Coronary artery (tissue), 2 donors: Measurements from ENCODE around the gene GPSM1.
A peak's percentile ranks its signal among the peaks of the same experiment; 100 is the strongest.

Source experiments
- DNase-seq: peaks from one replicate; pipeline ENCODE4 v3.0.0-alpha.2; 2017; ENCODE audit warnings: low spot score
- H3K27ac ChIP-seq, 2 donors: fragments of 200-600 bp; sonication (generic); one replicate each; pipeline ENCODE4 v1.5.1; 2016 to 2019
- H3K4me3 ChIP-seq: fragments of 200-600 bp; sonication (generic); 2 replicates; pipeline ENCODE4 v1.5.1; 2016; ENCODE audit warnings: mild to moderate bottlenecking, moderate library complexity
- CTCF ChIP-seq: fragments of 200-600 bp; sonication (generic); IDR thresholded peaks from one replicate; pipeline ENCODE4 v1.5.1; 2019; ENCODE audit warnings: antibody characterized with exemption

The GPSM1 gene

GRCh38 chr9:136329211-136329627 lies 1.9 kb downstream of the GPSM1 start:
- no peak for TF ChIP-seq CTCF
- Histone ChIP-seq H3K4me3 (peak overlapping the region; percentile 82), H3K27ac (peak overlapping the region in 1 of 2 donors; percentile 87)
- no peak for DNase-seq

- Histone ChIP-seq H3K27ac (peak overlapping the region in 1 of 2 donors; percentile 87), H3K4me3 (no peak overlapping the region)
- no peak for TF ChIP-seq CTCF
- DNase-seq = no peak
Measured at GRCh38 chr9:136329636-136330405, 2.5 kb downstream of the GPSM1 start.

- TF ChIP-seq CTCF = no peak
- no peak overlapping the region for H3K27ac ChIP-seq
- H3K4me3 ChIP-seq = no peak overlapping the region
- no peak for DNase-seq
Measured at GRCh38 chr9:136330406-136330990, 3.2 kb downstream of the GPSM1 start.

GRCh38 chr9:136331030-136331429 lies 3.7 kb downstream of the GPSM1 start:
- no peak for TF ChIP-seq CTCF
- DNase-seq = no peak
- Histone ChIP-seq H3K27ac (no peak overlapping the region), H3K4me3 (no peak overlapping the region)

- DNase-seq = no peak
- Histone ChIP-seq H3K4me3 (no peak overlapping the region), H3K27ac (no peak overlapping the region)
Measured at GRCh38 chr9:136331556-136332481, 4.5 kb downstream of the GPSM1 start.

GRCh38 chr9:136332482-136332983 lies 5.2 kb downstream of the GPSM1 start:
- H3K27ac ChIP-seq = no peak overlapping the region
- no peak for TF ChIP-seq CTCF
- H3K4me3 ChIP-seq = no peak overlapping the region
- no peak for DNase-seq

More at GRCh38 chr9:136331556-136332481, 4.5 kb downstream of the GPSM1 start:
- TF ChIP-seq CTCF = no peak
